ENCODE results near the gene MRM2.
A peak's percentile ranks its signal among the peaks of the same experiment; 100 is the strongest.

The MRM2 gene

GRCh38 chr7:2225830-2226229 lies 16.2 kb downstream of the MRM2 start:
- no peak overlapping the region for H3K4me2 ChIP-seq
- no peak overlapping the region for H3K27ac ChIP-seq
- H3K9ac ChIP-seq: no peak overlapping the region
- H4K20me1 ChIP-seq: peaks cover 4 to 98% (median 83%) of the 10 kb centered on the region in 11 experiments; a peak in 21 of 22 replicates
- H3K4me3 ChIP-seq: no peak overlapping the region
- H3K36me3 ChIP-seq: peaks cover 94 to 100% (median 98%) of the 10 kb centered on the region in 11 experiments
- TF ChIP-seq Cebpa-rat (IDR thresholded peaks at IDR 0.05): no peak
- H3K4me1 ChIP-seq: peaks cover 4 to 22% (median 12%) of the 10 kb centered on the region in 10 experiments
- no peaks in the 10 kb centered on the region for H3K9me3 ChIP-seq (replicated peaks in 1 of 11)
- no peaks in the 10 kb centered on the region for H3K27me3 ChIP-seq

GRCh38 chr7:2225336-2225735 lies 16.7 kb downstream of the MRM2 start:
- Histone ChIP-seq H3K9me3 (replicated peaks in 1 of 11) (no peaks in the 10 kb centered on the region), H4K20me1 (peaks cover 9 to 98% (median 83%) of the 10 kb centered on the region in 11 experiments; a peak in 21 of 22 replicates), H3K9ac (no peak overlapping the region), H3K27me3 (no peaks in the 10 kb centered on the region), H3K4me3 (no peak overlapping the region), H3K4me1 (peaks cover 0 to 17% (median 8%) of the 10 kb centered on the region in 10 experiments; a peak in 13 of 20 replicates), H3K27ac (no peak overlapping the region), H3K4me2 (no peak overlapping the region), H3K36me3 (peaks cover 95 to 100% (median 98%) of the 10 kb centered on the region in 11 experiments)
- no peak for TF ChIP-seq Cebpa-rat (IDR thresholded peaks at IDR 0.05)

DNA sequence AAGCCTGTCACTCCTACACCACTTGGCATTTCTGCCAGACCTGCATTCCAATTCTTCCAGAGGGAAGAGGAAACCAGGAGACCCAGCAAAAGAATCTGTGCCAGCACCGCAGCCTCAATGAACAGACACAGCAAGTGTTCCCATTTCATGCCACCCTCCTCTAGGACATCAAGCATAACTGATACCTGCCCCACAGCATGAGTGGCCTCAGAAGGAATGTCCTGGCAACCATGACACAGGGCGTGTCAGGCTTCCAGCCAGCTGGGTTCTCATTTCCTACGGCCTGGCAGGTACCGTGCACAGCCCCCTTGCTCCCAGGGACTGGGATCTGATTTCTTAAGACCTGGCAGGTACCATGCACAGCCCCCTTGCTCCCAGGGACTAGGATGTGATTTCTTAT lies 17.1 kb downstream of the MRM2 start:
- Histone ChIP-seq H3K4me3 (no peak overlapping the region), H3K9ac (0 out of 22 replicates have a peak overlapping the region, but pooled peaks of 1 of the 11 experiments have one; percentile 17), H3K36me3 (peaks cover 95 to 100% (median 98%) of the 10 kb centered on the region in 11 experiments), H3K9me3 (replicated peaks in 1 of 11) (no peaks in the 10 kb centered on the region), H3K27me3 (no peaks in the 10 kb centered on the region), H3K27ac (no peak overlapping the region), H4K20me1 (peaks cover 13 to 98% (median 83%) of the 10 kb centered on the region in 11 experiments; a peak in 21 of 22 replicates), H3K4me1 (peaks cover 0 to 13% (median 4%) of the 10 kb centered on the region in 10 experiments; a peak in 11 of 20 replicates), H3K4me2 (no peak overlapping the region)
- TF ChIP-seq Cebpa-rat (IDR thresholded peaks at IDR 0.05): no peak

DNA sequence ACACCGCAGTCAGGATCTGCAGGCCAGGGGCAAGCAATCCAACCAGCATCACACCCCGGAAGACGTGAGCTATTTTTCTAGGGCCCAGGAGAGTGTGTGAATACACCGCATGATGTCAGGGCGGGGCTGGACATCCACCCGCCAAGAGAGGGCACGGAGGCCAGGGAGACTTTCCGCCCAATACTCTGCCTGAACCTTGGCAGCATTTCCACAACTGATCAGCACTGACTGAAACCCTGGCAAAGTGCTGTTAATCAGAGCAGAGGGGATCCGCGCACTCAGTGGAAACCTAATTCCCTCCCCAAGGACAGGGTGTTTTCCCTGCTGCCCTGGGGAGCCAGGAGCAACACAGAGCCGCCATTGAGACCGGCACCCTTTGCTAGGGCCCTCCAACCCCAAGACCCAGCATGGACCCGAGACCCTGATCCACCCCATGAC lies 17.5 kb downstream of the MRM2 start:
- no peaks in the 10 kb centered on the region for H3K27me3 ChIP-seq
- TF ChIP-seq Cebpa-rat (IDR thresholded peaks at IDR 0.05): no peak
- H3K4me1 ChIP-seq: peaks cover 0 to 9% (median 3%) of the 10 kb centered on the region in 10 experiments; a peak in 6 of 20 replicates
- no peak overlapping the region for H3K4me2 ChIP-seq
- H3K36me3 ChIP-seq: peaks cover 94 to 100% (median 98%) of the 10 kb centered on the region in 11 experiments
- H3K9me3 ChIP-seq (replicated peaks in 1 of 11): no peaks in the 10 kb centered on the region
- H3K27ac ChIP-seq: no peak overlapping the region
- H3K4me3 ChIP-seq: no peak overlapping the region
- peaks cover 14 to 98% (median 83%) of the 10 kb centered on the region in 11 experiments; a peak in 21 of 22 replicates for H4K20me1 ChIP-seq
- peak overlapping the region in 2 of 11 experiments; percentile 17 to 36; a peak in 1 of 22 replicates for H3K9ac ChIP-seq

DNA sequence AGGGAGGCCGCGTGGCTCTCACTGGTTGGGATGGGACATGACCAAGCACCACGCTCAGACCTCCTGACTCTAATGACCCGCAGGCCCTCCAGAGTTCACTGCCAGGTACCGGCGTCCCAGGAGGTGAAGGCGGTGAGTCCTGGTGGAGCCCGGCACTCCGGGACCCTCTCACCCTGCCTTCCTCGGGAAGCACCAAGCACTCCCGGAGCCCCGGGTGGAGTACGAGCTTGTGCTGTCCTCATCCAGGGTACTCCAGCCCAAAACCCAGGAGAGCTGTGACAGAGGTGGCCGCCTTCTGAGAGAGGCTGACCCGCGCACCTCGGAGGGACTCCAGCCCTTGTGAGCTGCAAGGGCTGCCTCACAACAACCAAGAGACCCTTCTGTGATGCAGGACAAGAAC lies 18.7 kb downstream of the MRM2 start:
- no peak overlapping the region for H3K27ac ChIP-seq
- H3K36me3 ChIP-seq: peaks cover 91 to 98% (median 95%) of the 10 kb centered on the region in 11 experiments
- H3K9ac ChIP-seq: no peak overlapping the region; a peak in 1 of 22 replicates
- peaks cover 14 to 94% (median 76%) of the 10 kb centered on the region in 11 experiments; a peak in 21 of 22 replicates for H4K20me1 ChIP-seq
- H3K9me3 ChIP-seq (replicated peaks in 1 of 11): no peaks in the 10 kb centered on the region
- no peak overlapping the region for H3K4me3 ChIP-seq
- peaks cover 0 to 8% (median 2%) of the 10 kb centered on the region in 10 experiments; a peak in 6 of 20 replicates for H3K4me1 ChIP-seq
- no peaks in the 10 kb centered on the region for H3K27me3 ChIP-seq
- no peak overlapping the region for H3K4me2 ChIP-seq
- no peak for TF ChIP-seq Cebpa-rat (IDR thresholded peaks at IDR 0.05)

GRCh38 chr7:2222516-2222915 lies 19.5 kb downstream of the MRM2 start:
- H3K27ac ChIP-seq: no peak overlapping the region
- peaks cover 0 to 7% (median 3%) of the 10 kb centered on the region in 10 experiments; a peak in 12 of 20 replicates for H3K4me1 ChIP-seq
- H3K4me3 ChIP-seq: no peak overlapping the region
- H3K9me3 ChIP-seq (replicated peaks in 1 of 11): no peaks in the 10 kb centered on the region
- no peak overlapping the region for H3K4me2 ChIP-seq
- H3K36me3 ChIP-seq: peaks cover 91 to 98% (median 95%) of the 10 kb centered on the region in 11 experiments
- TF ChIP-seq Cebpa-rat (IDR thresholded peaks at IDR 0.05): no peak
- no peak overlapping the region for H3K9ac ChIP-seq
- no peaks in the 10 kb centered on the region for H3K27me3 ChIP-seq
- H4K20me1 ChIP-seq: peaks cover 14 to 93% (median 76%) of the 10 kb centered on the region in 11 experiments; a peak in 21 of 22 replicates

DNA sequence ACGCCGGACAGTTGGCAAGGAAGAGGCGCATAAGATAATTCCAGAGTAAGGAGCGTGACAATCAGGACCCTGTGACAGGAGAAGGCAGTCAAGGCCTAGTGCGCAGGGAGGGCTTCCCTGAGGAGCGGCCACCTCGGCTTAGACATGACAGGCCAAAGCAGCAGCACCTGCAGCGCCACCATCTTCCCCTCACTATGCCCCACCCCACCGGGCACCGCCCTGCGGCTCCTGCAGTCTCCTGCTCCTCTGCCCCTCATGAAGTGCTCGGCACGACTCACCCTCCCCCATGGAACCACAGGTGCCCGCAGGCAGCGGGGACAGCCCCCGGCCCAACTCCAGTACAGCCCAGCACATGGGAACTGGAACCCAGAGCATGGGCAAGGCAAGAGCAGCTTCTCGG lies 21.1 kb downstream of the MRM2 start:
- TF ChIP-seq Cebpa-rat (IDR thresholded peaks at IDR 0.05): no peak
- peaks cover 91 to 98% (median 95%) of the 10 kb centered on the region in 11 experiments for H3K36me3 ChIP-seq

DNA sequence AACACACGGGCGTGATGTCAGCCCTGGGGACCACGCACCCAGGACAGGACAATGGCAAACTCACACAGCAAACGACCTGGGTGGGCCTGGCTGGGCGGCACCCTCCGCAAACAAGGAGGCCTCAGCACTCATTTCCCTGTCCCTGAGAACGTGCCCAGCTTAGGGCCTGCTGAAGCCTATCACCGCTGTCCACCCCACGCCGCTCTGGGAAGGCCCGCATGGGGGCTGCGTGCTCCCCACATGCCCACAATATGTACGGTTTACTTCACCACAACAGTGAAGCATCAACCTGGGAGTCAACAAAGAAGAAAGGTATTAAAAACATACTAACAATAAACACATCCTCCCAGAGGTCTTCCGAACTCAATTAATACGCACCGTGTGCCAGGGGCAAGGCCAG lies 21.5 kb downstream of the MRM2 start:
- Histone ChIP-seq H4K20me1 (peaks cover 10 to 94% (median 71%) of the 10 kb centered on the region in 11 experiments; a peak in 21 of 22 replicates), H3K4me2 (no peak overlapping the region), H3K27me3 (no peaks in the 10 kb centered on the region), H3K9ac (no peak overlapping the region; a peak in 1 of 22 replicates), H3K9me3 (replicated peaks in 1 of 11) (no peaks in the 10 kb centered on the region), H3K4me1 (peaks cover 0 to 14% (median 8%) of the 10 kb centered on the region in 10 experiments; a peak in 11 of 20 replicates), H3K4me3 (no peak overlapping the region), H3K36me3 (peaks cover 91 to 98% (median 95%) of the 10 kb centered on the region in 11 experiments), H3K27ac (no peak overlapping the region)
- no peak for TF ChIP-seq Cebpa-rat (IDR thresholded peaks at IDR 0.05)

More for the DNA sequence above, 21.1 kb downstream of the MRM2 start:
- H3K4me1 ChIP-seq: peaks cover 0 to 14% (median 8%) of the 10 kb centered on the region in 10 experiments; a peak in 11 of 20 replicates
- peaks cover 10 to 94% (median 74%) of the 10 kb centered on the region in 11 experiments; a peak in 21 of 22 replicates for H4K20me1 ChIP-seq
- H3K27me3 ChIP-seq: no peaks in the 10 kb centered on the region
- H3K9ac ChIP-seq: no peak overlapping the region; a peak in 1 of 22 replicates
- no peaks in the 10 kb centered on the region for H3K9me3 ChIP-seq (replicated peaks in 1 of 11)
- H3K4me3 ChIP-seq: no peak overlapping the region
- no peak overlapping the region for H3K27ac ChIP-seq
- no peak overlapping the region for H3K4me2 ChIP-seq

DNA sequence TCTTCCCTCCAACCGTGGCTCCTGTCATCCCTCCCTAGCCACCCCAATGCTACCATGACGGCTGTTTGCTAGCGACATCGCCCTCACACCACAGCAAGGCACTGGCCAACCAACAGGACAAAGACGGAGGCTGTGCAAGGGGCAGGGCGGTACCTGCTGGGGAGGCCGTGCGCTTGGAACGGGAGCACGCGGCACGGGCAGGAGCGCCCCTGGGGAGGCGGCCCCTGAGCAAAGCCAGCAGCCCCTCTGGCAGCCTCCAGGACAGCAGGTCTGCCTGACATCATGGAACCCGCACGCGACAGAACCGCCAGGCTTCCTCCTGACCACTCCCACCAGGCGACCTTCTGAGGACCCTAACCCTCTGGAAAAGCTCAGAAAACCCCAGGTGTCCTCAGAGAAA lies 22.0 kb downstream of the MRM2 start:
- no peak for TF ChIP-seq Cebpa-rat (IDR thresholded peaks at IDR 0.05)
- H3K4me2 ChIP-seq: no peak overlapping the region
- peaks cover 10 to 94% (median 67%) of the 10 kb centered on the region in 11 experiments; a peak in 21 of 22 replicates for H4K20me1 ChIP-seq
- no peak overlapping the region for H3K9ac ChIP-seq
- no peaks in the 10 kb centered on the region for H3K27me3 ChIP-seq
- no peak overlapping the region for H3K27ac ChIP-seq
- no peaks in the 10 kb centered on the region for H3K9me3 ChIP-seq (replicated peaks in 1 of 11)
- no peak overlapping the region for H3K4me3 ChIP-seq
- peaks cover 0 to 14% (median 8%) of the 10 kb centered on the region in 10 experiments; a peak in 11 of 20 replicates for H3K4me1 ChIP-seq
- H3K36me3 ChIP-seq: peaks cover 91 to 98% (median 95%) of the 10 kb centered on the region in 11 experiments
